Choroid plexus epithelial cell (primary cell): Measurements from ENCODE around the gene TKTL2.

ENCODE experiments used
- DNase-seq: peaks from one replicate; pipeline ENCODE4 v3.0.0-alpha.2; 2010; ENCODE audit warnings: low read depth
- H3K4me3 ChIP-seq: 2 replicates; pipeline ENCODE4 v1.5.1; 2011; ENCODE audit warnings: low read depth, mild to moderate bottlenecking, control low read depth, low read length, moderate library complexity
- TF ChIP-seq, protein P1 (sequence below): conservative IDR thresholded peaks from 2 replicates; pipeline ENCODE4 v1.5.1; 2011; ENCODE audit warnings: low read depth, mild to moderate bottlenecking, control low read depth, inconsistent platforms, low read length, moderate library complexity

Gene TKTL2

DNA sequence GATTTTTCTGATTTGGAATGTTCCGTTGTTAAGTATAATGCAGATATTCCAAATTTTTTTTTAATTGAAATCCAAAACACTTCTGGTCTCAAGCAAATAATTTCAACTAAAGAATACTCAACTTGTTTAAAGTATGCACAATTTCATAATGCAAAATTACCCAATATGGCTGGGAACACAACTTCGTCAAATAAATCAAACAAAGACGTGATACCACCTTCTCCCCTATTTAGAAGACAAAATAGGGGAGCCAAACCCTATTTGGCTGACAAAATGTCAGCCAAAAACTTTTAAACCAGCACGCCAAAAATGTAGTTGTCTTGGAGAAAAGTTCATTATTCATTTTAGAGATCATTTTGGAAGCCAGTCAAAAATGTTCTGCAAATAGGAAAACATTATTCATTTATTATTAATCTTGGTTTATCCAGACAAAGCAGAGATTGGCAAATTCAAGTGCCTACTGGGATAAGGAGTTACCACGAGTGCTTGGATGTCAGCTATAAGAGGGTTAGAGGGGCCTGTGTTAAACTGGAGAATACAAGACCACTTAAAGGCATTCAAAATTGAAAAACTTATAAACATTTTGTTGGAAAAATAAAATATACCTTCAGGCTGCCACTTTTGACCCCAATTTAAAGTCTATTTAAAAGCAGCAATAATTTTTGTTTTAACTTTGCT lies 3.3 kb upstream of the TKTL2 start:
- TF ChIP-seq, protein P1, sequence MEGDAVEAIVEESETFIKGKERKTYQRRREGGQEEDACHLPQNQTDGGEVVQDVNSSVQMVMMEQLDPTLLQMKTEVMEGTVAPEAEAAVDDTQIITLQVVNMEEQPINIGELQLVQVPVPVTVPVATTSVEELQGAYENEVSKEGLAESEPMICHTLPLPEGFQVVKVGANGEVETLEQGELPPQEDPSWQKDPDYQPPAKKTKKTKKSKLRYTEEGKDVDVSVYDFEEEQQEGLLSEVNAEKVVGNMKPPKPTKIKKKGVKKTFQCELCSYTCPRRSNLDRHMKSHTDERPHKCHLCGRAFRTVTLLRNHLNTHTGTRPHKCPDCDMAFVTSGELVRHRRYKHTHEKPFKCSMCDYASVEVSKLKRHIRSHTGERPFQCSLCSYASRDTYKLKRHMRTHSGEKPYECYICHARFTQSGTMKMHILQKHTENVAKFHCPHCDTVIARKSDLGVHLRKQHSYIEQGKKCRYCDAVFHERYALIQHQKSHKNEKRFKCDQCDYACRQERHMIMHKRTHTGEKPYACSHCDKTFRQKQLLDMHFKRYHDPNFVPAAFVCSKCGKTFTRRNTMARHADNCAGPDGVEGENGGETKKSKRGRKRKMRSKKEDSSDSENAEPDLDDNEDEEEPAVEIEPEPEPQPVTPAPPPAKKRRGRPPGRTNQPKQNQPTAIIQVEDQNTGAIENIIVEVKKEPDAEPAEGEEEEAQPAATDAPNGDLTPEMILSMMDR: no peak
- H3K4me3 ChIP-seq: no peak overlapping the region
- DNase-seq: no peak

- TF ChIP-seq, protein P1: no peak
- H3K4me3 ChIP-seq: no peak overlapping the region
- DNase-seq: no peak
These were observed 473 bp upstream of the TKTL2 start for GRCh38 chr4:163474027-163474426.

DNA sequence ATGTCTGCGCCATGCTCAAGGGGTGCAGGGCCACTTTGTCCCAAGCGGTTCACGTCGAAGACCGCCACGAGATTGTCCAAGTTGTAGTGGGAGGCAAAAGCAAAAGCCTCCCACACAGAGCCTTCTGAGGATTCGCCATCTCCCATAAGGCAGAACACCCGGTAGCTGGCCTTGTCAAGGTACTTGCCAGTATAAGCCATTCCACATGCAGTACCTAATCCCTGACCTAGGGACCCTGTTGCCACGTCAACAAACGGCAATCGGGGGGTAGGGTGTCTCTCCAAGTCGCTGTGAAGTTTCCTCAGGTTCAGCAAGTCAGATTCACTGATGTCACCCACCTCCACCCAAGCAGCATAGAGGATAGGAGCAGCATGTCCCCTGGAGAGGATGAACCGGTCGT lies 424 bp downstream of the TKTL2 start:
- TF ChIP-seq, protein P1: no peak
- DNase-seq: no peak
- H3K4me3 ChIP-seq: no peak overlapping the region

DNA sequence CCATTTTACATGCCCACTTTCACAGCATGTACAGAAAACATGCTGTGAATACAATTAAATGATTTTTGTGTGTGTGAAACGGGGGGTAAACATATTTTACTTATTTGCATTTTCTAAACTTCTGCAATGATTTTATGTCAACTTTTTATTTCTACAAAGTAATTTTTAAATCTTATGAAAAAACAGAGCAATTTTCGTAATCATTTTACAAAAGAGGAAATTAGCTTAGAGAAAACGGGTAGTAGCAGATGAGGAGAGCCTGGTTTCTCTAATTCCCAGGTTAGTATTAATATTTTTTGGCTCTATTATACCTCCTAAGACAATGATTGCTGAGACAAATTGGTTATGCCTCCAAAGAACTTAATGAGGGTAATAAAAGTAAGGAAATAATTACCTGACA lies 3.2 kb downstream of the TKTL2 start:
- TF ChIP-seq, protein P1: no peak

DNA sequence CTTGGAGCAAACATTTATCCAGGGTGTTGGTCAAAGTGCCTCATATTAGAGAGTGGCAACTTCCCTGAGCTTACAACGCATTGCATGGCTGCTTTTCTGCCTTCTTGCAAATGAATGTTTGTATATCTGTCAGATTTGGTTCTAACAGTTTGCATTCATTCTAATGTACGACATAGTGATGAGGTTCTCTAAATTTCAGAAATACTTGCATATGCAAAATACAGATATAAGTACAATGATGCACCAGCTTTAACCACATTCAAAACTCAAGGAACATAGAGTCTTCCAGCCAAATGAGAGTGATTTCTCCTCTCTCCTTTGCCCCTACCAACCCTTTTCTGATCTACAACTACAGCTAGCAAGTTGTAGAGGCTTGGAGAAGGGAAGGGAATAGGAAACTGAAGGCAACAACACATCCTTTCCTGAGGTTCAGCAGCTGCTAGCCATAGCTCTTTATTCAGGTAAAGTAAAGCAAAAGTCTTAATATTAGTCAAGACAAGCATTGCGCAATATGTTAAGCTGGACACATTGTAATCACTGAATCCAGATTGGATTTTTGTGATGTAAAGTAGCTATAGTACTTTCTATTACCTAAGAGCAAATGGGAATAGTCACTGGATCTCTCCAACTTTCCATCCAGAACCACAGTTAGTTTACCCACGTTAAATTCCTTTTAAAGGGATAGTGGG lies 6.3 kb downstream of the TKTL2 start:
- H3K4me3 ChIP-seq: no peak overlapping the region
- no peak for DNase-seq
- TF ChIP-seq, protein P1: no peak

More for the DNA sequence above, 3.2 kb downstream of the TKTL2 start:
- no peak for DNase-seq
- H3K4me3 ChIP-seq: no peak overlapping the region

- peak; percentile 12 for DNase-seq
- no peak overlapping the region for H3K4me3 ChIP-seq
- TF ChIP-seq, protein P1: no peak
These were observed 11.0 kb downstream of the TKTL2 start for GRCh38 chr4:163462556-163462955.
